Caco-2 (cell line): ENCODE measurements around the gene SLC12A8. TPM values are rescaled to one million over a fixed set of nuclear protein-coding genes. Genes with fewer than 3 reads are reported as not detected.

ENCODE experiments used
- BruUV-seq: library from RNA; stranded (reverse); fragments of 400-500 nt; replicated peaks from 2 replicates; lab custom pipeline; 2021; lab: Mats Ljungman, UMichigan
- CTCF ChIA-PET: fragments of 300-600 bp; sonication (Branson Sonifier 250); formaldehyde crosslinking; loops from one replicate; lab custom pipeline; 2022; ENCODE audit warnings: antibody characterized with exemption; lab: Charles Lee
- POLR2A ChIA-PET: fragments of 300-600 bp; sonication (Branson Sonifier 250); formaldehyde crosslinking; loops from one replicate; lab custom pipeline; 2022; ENCODE audit warnings: antibody characterized with exemption; lab: Charles Lee
- DNase-seq, 2 experiments: peaks; one replicate each; pipeline versions ENCODE4 v3.0.0 to v3.0.0-alpha.2; 2020 to 2022
- H3K27me3 ChIP-seq: replicated peaks from 2 replicates; pipeline ENCODE4 v1.6.0; 2011; ENCODE audit warnings: low read length; ENCODE audit not compliant: control insufficient read depth, insufficient read depth
- H3K36me3 ChIP-seq: 2 replicates; pipeline ENCODE4 v1.5.1; 2011; ENCODE audit warnings: low read length; ENCODE audit not compliant: control insufficient read depth, insufficient read depth
- H3K4me1 ChIP-seq: fragments of 250-450 bp; sonication (Bioruptor Pico); 2 replicates; pipeline ENCODE4 v1.5.1; 2020; ENCODE audit warnings: mild to moderate bottlenecking
- H3K4me3 ChIP-seq: 2 replicates; pipeline ENCODE4 v1.5.1; 2011; ENCODE audit warnings: low read depth, mild to moderate bottlenecking, control low read depth, low read length
- H3K9me3 ChIP-seq: fragments of 250-450 bp; sonication (Bioruptor Pico); 2 replicates; pipeline ENCODE4 v1.5.1; 2020; ENCODE audit warnings: mild to moderate bottlenecking, moderate library complexity
- H3K27ac Mint-ChIP-seq: one replicate; pipeline ENCODE4 v1.8.0; 2022; ENCODE audit warnings: mixed read lengths; ENCODE audit not compliant: unreplicated experiment
- H3K27me3 Mint-ChIP-seq: one replicate; pipeline ENCODE4 v1.8.0; 2022; ENCODE audit warnings: mixed read lengths; ENCODE audit not compliant: insufficient read depth, unreplicated experiment
- H3K36me3 Mint-ChIP-seq: one replicate; pipeline ENCODE4 v1.8.0; 2022; ENCODE audit warnings: mild to moderate bottlenecking, mixed read lengths; ENCODE audit not compliant: insufficient read depth, unreplicated experiment
- H3K4me1 Mint-ChIP-seq: one replicate; pipeline ENCODE4 v1.8.0; 2022; ENCODE audit warnings: low read depth, mixed read lengths; ENCODE audit not compliant: unreplicated experiment
- H3K4me3 Mint-ChIP-seq: one replicate; pipeline ENCODE4 v1.8.0; 2022; ENCODE audit warnings: mild to moderate bottlenecking, moderate library complexity, mixed read lengths; ENCODE audit not compliant: unreplicated experiment
- H3K9me3 Mint-ChIP-seq: one replicate; pipeline ENCODE4 v1.8.0; 2022; ENCODE audit warnings: mixed read lengths; ENCODE audit not compliant: unreplicated experiment
- CTCF ChIP-seq, 2 experiments: fragments of 200-600 bp in 1 of 2; IDR thresholded peaks; 1 replicate in 1 of 2; 2 replicates in 1 of 2; pipeline versions ENCODE4 v1.5.1 to v1.8.0; 2011 to 2022; ENCODE audit warnings: antibody characterized with exemption in 1 of 2, control low read depth in 1 of 2, inconsistent platforms in 1 of 2, low read depth in 1 of 2, low read length in 1 of 2, mild to moderate bottlenecking in 1 of 2, moderate library complexity in 1 of 2; ENCODE audit not compliant: insufficient read depth in 1 of 2, severe bottlenecking in 1 of 2, unreplicated experiment in 1 of 2
- intact Hi-C: fragments of 100-400 bp; cut with micrococcal nuclease; formaldehyde crosslinking; loops from one replicate; pipeline ENCODE4 v1.10.0; 2022; ENCODE audit not compliant: unreplicated experiment
- total RNA-seq: library from RNA; stranded (reverse); gene quantifications from 2 replicates; pipeline ENCODE4 v1.2.3, GENCODE V29; 2022

The SLC12A8 gene
- total RNA-seq, 1 experiment from 2014 or later: 23.3 TPM

DNA sequence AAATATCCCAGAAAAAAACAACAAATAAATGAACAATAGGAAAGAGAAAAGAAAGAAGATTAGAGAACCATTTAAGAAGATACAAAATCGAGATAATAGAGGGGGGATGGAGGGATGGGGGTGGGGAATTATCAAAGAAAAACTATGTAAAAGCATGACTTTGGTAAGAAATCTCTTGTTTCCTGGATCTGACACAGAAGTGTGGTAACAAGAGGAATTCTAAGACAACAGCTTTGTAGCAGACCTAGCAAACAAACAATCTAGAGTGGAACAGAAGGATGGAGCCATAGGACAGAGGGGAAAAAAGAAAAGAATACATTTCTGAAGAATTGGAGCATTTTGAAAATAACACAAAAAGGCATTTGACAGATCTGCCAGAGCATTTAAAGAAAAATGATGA lies 107.4 kb downstream of the SLC12A8 start:
- no peaks in the 10 kb centered on the region for H3K27me3 Mint-ChIP-seq
- CTCF ChIA-PET: no interaction called here

GRCh38 chr3:125104639-125105038 lies 107.9 kb downstream of the SLC12A8 start:
- CTCF ChIA-PET: no interaction called here
- Histone ChIP-seq H3K36me3 (no peaks in the 10 kb centered on the region; the same call in 1 of the 2 replicates), H3K27me3 (no peaks in the 10 kb centered on the region), H3K4me1 (no peaks in the 10 kb centered on the region), H3K4me3 (no peak overlapping the region), H3K9me3 (no peaks in the 10 kb centered on the region)
- no peak overlapping the region for H3K4me3 Mint-ChIP-seq
- intact Hi-C loops: no loop called here
- peaks cover 5% of the 10 kb centered on the region for H3K36me3 Mint-ChIP-seq
- H3K9me3 Mint-ChIP-seq: peaks cover 7% of the 10 kb centered on the region
- TF ChIP-seq CTCF (IDR thresholded peaks at IDR 0.05; ENCODE audit: insufficient read depth in 1 of 2, low read depth in 1 of 2, low read length in 1 of 2, severe bottlenecking in 1 of 2, unreplicated experiment in 1 of 2): no peak
- no TSS peak for BruUV-seq
- H3K4me1 Mint-ChIP-seq: no peaks in the 10 kb centered on the region
- DNase-seq: no peak
- POLR2A ChIA-PET: no interaction called here
- H3K27me3 Mint-ChIP-seq: no peaks in the 10 kb centered on the region
- no peak overlapping the region for H3K27ac Mint-ChIP-seq

More for the DNA sequence above, 107.4 kb downstream of the SLC12A8 start:
- no peak overlapping the region for H3K4me3 Mint-ChIP-seq
- intact Hi-C loops: no loop called here
- H3K9me3 Mint-ChIP-seq: peaks cover 2% of the 10 kb centered on the region
- no peak for TF ChIP-seq CTCF (IDR thresholded peaks at IDR 0.05; ENCODE audit: insufficient read depth in 1 of 2, low read depth in 1 of 2, low read length in 1 of 2, severe bottlenecking in 1 of 2, unreplicated experiment in 1 of 2)
- no peaks in the 10 kb centered on the region for H3K4me1 Mint-ChIP-seq
- BruUV-seq: no TSS peak
- Histone ChIP-seq H3K4me3 (no peak overlapping the region), H3K9me3 (no peaks in the 10 kb centered on the region), H3K4me1 (no peaks in the 10 kb centered on the region), H3K27me3 (no peaks in the 10 kb centered on the region), H3K36me3 (no peaks in the 10 kb centered on the region; the same call in 1 of the 2 replicates)
- DNase-seq: no peak
- peaks cover under 1% of the 10 kb centered on the region for H3K36me3 Mint-ChIP-seq
- no peak overlapping the region for H3K27ac Mint-ChIP-seq
- POLR2A ChIA-PET: no interaction called here

- intact Hi-C loops: no loop called here
- Mint-ChIP-seq H3K9me3 (peaks cover 10% of the 10 kb centered on the region), H3K4me1 (no peaks in the 10 kb centered on the region), H3K27me3 (no peaks in the 10 kb centered on the region), H3K27ac (no peak overlapping the region), H3K4me3 (no peak overlapping the region), H3K36me3 (peaks cover 6% of the 10 kb centered on the region)
- DNase-seq: no peak
- TF ChIP-seq CTCF (IDR thresholded peaks at IDR 0.05; ENCODE audit: insufficient read depth in 1 of 2, low read depth in 1 of 2, low read length in 1 of 2, severe bottlenecking in 1 of 2, unreplicated experiment in 1 of 2): no peak
- Histone ChIP-seq H3K4me1 (no peaks in the 10 kb centered on the region), H3K4me3 (no peak overlapping the region), H3K27me3 (no peaks in the 10 kb centered on the region), H3K9me3 (no peaks in the 10 kb centered on the region), H3K36me3 (no peaks in the 10 kb centered on the region; the same call in 1 of the 2 replicates)
- CTCF ChIA-PET: no interaction called here
- BruUV-seq: no TSS peak
- POLR2A ChIA-PET: no interaction called here
Measured at GRCh38 chr3:125103406-125103805, 109.1 kb downstream of the SLC12A8 start.
